NCI-H69 (cell line): ENCODE measurements around the gene CYTH4.

ENCODE experiments used
- DNase-seq: peaks from one replicate; lab custom pipeline; 2025; lab: John Stamatoyannopoulos, UW

CYTH4 gene

GRCh38 chr22:37309211-37310074 is 27.1 kb downstream of the CYTH4 start:
- DNase-seq, result no peak

GRCh38 chr22:37310075-37310606 is 27.8 kb downstream of the CYTH4 start:
- no peak for DNase-seq

DNA sequence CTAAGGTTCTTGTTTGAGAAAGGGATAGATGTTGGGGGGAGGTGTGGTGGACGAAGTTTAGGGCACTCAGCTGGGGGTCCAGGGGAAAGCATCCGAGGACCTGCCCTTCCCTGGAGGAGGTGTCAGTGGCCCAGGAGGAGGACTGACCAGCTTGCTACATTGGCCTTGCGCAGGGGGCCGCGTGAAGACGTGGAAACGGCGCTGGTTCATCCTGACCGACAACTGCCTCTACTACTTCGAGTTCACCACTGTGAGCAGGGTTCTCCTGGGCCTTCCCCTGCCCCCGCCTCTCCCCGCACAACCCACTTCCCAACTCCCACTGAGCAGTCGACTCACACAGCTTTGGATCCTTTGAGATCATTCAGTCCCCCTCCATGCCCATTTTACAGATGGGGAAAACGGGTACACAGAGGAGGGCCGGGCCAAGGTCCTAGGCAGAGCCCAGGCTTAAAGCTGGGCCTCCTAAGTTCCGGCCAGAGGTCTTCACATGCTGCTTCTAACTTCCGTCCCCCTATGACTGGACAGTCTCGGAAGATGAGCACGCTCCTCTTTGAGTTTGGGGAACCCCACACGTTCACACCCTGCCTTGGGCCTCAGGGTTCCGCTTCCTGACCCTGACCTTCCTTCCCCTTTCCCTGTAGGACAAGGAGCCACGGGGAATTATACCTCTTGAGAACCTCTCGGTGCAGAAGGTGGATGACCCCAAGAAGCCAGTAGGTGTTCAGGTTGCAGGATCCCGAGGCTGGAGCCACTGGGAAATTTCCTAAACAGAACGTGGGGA is 28.7 kb downstream of the CYTH4 start:
- DNase-seq, result no peak

GRCh38 chr22:37311761-37312312 is 29.5 kb downstream of the CYTH4 start:
- no peak for DNase-seq

- no peak for DNase-seq
Observed at GRCh38 chr22:37312549-37313183, 30.4 kb downstream of the CYTH4 start.

- no peak for DNase-seq
Observed at GRCh38 chr22:37313376-37314314, 31.3 kb downstream of the CYTH4 start.

- no peak for DNase-seq
Observed at GRCh38 chr22:37314315-37315074, 32.2 kb downstream of the CYTH4 start.

- no peak for DNase-seq
Observed at GRCh38 chr22:37316405-37316804, 34.1 kb downstream of the CYTH4 start.

- peak; percentile 83 for DNase-seq
Observed at GRCh38 chr22:37316875-37317371, 34.6 kb downstream of the CYTH4 start.

DNA sequence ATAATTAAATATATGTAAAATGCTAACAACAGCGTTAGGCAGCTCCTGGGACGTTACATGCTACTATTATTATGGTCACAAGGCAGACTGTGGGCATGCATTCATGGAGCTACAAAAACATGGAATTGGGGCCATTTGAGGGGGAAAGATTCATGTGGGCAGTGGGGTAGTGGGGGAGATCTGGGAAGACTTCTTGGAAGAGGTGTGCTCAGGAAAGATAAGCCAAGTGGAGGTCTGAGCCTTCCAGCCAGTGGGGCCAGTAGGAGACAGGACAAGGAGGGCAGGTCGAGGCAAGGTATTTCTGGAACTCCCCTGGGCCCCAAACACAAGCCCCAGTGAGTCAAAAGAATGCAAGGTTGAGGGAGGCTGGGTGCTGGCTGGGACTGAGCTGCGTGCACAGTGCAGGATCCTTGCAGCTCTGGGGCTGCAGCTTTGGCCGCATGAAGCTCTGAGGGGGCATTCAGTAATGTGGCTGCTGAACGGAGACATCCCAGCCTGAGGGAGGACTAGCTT is 35.4 kb downstream of the CYTH4 start:
- no peak for DNase-seq

GRCh38 chr22:37318364-37319109 is 36.2 kb downstream of the CYTH4 start:
- peak; percentile 27 for DNase-seq

GRCh38 chr22:37319469-37319868 is 37.2 kb downstream of the CYTH4 start:
- DNase-seq, result no peak

DNA sequence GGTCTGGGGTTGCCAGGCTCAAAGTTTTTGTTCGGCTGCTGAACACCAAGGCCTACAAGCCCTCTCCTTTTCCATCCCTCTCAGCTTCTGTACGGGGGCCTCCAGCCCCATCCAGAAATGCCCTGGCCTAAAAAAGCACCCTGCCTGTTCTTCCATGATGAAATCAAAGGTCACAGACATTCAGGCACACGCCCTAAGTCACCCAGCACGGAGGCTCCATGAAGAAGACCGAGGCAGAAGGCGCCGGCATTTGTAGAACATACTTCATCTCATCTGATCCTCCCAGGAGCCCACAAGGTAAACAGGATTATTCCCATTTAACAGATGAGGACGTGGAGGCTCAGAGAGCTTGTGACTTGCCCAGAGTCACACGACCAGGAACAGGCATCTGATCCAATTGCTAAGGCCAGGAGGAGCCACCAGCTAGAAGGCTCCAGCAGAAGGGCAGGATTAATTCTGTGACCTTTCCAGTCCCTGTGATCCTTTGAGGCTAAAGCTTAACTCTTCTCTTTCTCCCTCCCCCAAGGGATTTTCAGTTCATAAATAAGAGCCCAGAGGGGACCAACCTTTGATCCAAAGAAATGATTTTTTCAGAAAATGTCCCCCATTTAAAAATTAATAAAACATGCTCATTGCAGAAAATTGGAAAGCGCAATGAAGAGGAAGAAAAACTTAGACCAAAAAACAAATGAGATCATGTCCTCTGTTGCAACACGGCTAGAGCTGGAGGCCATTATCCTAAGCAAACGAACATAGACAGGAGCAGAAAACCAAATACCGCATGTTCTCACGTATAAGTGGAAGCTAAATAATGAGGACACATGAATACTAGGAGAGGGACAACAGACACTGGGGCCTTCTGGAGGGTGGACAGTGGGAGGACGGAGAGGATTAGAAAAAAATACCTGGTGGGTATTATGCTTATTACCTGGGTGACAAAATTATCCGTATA is 38.7 kb downstream of the CYTH4 start:
- no peak for DNase-seq

- no peak for DNase-seq
Observed at GRCh38 chr22:37324340-37325038, 42.2 kb downstream of the CYTH4 start.

DNA sequence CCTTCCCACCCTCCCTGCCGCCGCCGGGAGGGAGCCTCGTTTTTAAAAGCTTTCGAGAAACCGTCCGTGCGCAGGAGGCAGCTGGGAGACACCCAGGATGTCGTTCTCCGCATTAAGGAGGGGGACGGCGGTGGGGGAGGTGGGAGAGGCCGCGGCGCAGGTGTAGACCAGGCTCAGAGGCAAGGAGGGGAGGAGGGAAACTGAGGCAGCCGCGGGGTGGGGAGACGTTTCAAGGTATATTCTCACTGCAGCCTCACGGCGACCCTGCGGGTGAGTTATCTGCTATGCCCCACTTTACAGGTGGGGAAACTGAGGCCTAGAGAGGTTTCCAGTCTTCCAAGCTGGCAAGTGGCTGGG is 42.7 kb downstream of the CYTH4 start:
- DNase-seq, result no peak

DNA sequence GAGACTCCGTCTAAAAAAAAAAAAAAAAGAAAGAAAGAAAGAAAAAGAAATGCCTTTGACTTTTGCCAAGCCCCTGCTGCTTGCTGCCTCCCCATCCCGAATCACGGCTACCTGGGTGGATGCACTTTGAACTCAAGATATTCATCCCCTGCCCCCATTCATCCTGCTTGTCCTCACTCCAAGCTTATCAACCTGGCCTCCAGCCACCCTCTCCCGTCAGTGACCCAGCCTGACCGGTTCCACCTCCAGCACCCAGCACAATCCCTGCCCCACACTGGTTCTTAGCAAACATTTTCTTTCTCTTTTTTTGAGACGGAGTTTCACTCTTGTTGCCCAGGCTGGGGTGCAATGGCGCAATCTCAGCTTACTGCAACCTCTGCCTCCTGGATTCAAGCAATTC is 44.4 kb downstream of the CYTH4 start:
- DNase-seq, result no peak

GRCh38 chr22:37328017-37328416 is 45.7 kb downstream of the CYTH4 start:
- DNase-seq, result no peak
